ENCODE results near the gene NEXMIF.
"Not testable (repeated sequence)": the region's sequence is repeated elsewhere in the genome, so short reads cannot be mapped to it uniquely, and the experiment has no call there.

The NEXMIF gene

GRCh38 chrX:74788545-74789086, 136.6 kb downstream of the NEXMIF start:
- no peak for DNase-seq

DNA sequence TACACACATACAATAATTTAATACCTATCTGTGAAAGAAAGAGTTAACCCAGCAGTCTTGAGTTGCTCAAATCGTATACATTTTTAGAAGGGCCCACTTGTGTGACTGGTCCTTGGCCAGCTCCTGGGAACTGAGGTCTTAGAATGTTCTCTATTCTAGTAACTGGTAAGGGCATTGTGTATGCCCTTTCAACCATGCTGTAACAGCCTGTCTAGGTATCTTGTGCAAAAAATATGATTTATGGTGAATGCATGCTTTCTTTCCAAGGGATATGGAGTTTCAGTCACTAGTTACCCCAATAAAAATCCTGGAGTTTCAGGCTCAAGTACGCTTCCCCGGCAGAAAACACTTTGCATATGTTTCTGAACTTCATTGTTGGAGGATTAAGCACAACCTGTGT, 140.6 kb downstream of the NEXMIF start:
- DNase-seq, result no peak

GRCh38 chrX:74781507-74782034, 143.7 kb downstream of the NEXMIF start:
- no peak for DNase-seq

DNA sequence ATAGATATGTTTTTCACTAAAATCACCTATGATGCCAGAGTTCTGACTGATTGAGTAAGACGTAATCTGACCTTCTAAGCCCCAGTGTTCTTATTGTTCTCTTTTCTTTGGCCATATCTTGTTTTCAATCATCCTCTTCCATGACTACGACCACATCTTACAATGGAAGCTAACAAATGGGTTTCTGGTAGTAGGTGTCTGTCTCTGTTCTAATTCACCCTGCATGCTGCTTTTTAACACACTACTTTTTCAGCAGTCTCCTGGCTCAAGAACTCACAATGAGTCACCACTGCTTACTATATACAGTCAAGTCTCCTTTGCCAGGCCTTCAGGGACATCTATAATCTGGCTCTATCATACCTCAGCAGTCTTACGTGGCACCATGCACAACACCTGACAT, 146.1 kb downstream of the NEXMIF start:
- no peak for DNase-seq

DNA sequence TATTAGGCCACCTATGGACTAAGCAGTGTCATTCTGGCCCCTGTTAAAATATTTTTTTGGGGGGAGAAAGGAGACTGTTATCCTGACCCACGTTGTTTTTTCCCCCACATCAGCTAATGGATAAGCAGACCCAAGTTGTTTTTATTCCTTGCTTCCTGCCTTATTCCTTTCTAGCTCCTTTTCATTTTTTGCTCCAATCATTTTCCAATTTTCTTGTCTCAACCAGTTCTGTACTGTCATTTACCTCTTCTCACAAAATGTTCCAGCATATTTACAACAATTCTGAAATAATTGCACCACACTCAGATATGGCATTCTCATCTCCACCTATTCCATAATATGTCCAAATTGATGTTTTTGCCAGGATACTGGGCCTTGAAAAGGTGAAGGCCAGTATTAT, 150.3 kb downstream of the NEXMIF start:
- DNase-seq, result no peak

GRCh38 chrX:74736450-74736849, 188.8 kb downstream of the NEXMIF start:
- DNase-seq, result no peak

DNA sequence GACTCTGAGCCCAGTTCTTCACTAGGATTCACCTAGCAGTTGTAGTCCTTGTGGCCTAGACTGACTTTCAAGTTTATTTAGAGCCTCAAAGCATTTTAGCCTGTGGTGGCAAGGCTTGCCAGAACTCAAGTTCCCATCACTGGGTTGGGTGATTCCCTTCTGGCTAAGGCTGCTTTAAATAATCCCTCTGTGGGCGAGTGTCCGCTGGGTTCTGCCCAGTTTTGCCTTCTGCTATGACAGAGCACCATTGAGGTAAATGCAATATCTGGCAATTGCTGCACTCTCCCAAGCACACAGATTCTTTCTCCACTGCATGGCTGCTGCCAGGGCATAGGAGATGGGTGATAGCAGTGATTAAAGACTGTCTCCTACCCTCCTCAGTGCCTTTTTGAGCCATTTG, 220.0 kb downstream of the NEXMIF start:
- DNase-seq, result no peak

GRCh38 chrX:74701343-74701742, 223.9 kb downstream of the NEXMIF start:
- DNase-seq, result not testable (repeated sequence)

DNA sequence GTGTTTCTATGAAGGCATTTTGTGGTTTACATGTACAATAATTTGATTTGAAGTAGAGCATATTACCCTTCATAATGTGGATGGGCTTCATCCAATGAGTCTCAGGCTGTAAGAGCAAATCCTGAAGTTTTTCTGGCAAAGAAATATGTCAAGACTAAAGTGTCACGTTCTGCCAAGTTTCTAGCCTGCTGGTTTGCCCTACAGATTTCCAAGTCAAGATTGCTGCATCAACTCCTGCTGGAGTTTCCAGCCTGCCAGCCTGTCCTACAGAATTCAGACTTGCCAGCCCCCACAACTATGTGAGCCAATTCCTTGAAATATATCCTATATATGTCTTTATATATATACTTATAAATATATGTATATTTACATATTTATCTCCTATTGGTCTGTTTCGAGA, 240.8 kb downstream of the NEXMIF start:
- DNase-seq, result no peak

Measured in activated CD4-positive, alpha-beta T cell treated with anti-CD3 and anti-CD28 coated beads, Interleukin-2, amount 50 U/mL, for 16 hours (primary cell).